ENCODE data around the gene ADAMTSL2. TPM values are rescaled to one million over a fixed set of nuclear protein-coding genes. Genes with fewer than 3 reads are reported as not detected.

The ADAMTSL2 gene
- total RNA-seq, 2 experiments from 2014 or later = 0.11 to 0.25 TPM

DNA sequence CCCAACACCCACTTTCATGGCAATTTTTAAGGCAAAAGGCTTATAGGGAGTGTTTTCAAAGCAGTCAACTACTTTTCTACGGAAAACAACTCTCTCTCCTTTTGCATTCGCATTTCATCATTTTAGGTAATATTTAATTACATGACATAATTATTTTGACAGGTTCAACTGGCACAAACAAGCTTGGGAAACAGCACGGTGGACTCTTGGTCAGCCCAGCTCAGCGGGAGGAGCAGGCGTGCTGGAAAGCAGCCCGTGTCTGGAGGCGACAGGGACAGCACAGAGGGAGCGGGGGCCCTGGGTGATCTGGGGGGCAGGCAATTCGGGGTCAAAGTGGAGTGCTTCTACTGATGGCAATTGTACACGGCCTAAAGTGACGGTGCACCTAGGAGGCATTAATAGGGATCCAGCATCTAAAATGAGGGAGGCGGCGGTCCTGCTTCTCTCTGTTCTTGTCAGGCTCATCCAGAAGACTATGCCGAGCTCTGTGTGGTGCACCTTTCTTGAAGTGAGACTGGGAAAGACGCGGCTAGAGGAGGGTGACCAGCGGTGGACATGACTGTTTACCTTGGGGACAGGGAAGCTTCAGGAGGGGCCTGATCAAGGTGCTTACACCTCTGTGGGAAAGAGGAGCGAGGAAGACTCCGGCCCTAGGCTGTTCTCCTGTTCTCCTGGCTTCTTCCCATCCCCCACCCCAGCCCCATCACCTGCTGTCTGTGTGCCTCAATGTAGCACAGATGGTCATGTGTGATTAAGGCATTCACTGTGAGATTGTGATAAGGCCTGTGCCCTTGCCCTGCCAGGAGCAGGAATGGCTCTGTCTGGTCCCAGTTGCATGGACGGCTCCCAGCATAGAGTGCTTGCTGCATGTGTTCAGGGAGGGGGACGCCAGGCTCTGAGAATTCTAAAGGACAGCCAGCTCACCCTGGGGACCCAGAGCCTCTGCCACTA is 13.1 kb upstream of the ADAMTSL2 start:
- POLR2A ChIA-PET = interaction anchor here (0.6 kb wide), 1 partner anchor 979 kb away, joined by 3 read pairs; no protein-coding TSS in a partner anchor
- Mint-ChIP-seq H3K4me3 (no peak overlapping the region), H3K4me1 (ENCODE audit: low read depth) (peaks cover 1% of the 10 kb centered on the region), H3K27ac (no peak overlapping the region), H3K9me3 (no peaks in the 10 kb centered on the region), H3K27me3 (no peaks in the 10 kb centered on the region), H3K36me3 (ENCODE audit: low read depth) (no peaks in the 10 kb centered on the region)
- CTCF ChIA-PET = no interaction called here
- intact Hi-C loops (cut with micrococcal nuclease) = no loop called here
- no peak for DNase-seq
- TF ChIP-seq, protein P1, sequence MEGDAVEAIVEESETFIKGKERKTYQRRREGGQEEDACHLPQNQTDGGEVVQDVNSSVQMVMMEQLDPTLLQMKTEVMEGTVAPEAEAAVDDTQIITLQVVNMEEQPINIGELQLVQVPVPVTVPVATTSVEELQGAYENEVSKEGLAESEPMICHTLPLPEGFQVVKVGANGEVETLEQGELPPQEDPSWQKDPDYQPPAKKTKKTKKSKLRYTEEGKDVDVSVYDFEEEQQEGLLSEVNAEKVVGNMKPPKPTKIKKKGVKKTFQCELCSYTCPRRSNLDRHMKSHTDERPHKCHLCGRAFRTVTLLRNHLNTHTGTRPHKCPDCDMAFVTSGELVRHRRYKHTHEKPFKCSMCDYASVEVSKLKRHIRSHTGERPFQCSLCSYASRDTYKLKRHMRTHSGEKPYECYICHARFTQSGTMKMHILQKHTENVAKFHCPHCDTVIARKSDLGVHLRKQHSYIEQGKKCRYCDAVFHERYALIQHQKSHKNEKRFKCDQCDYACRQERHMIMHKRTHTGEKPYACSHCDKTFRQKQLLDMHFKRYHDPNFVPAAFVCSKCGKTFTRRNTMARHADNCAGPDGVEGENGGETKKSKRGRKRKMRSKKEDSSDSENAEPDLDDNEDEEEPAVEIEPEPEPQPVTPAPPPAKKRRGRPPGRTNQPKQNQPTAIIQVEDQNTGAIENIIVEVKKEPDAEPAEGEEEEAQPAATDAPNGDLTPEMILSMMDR (IDR thresholded peaks at IDR 0.05) = no peak
- no peak for ATAC-seq

DNA sequence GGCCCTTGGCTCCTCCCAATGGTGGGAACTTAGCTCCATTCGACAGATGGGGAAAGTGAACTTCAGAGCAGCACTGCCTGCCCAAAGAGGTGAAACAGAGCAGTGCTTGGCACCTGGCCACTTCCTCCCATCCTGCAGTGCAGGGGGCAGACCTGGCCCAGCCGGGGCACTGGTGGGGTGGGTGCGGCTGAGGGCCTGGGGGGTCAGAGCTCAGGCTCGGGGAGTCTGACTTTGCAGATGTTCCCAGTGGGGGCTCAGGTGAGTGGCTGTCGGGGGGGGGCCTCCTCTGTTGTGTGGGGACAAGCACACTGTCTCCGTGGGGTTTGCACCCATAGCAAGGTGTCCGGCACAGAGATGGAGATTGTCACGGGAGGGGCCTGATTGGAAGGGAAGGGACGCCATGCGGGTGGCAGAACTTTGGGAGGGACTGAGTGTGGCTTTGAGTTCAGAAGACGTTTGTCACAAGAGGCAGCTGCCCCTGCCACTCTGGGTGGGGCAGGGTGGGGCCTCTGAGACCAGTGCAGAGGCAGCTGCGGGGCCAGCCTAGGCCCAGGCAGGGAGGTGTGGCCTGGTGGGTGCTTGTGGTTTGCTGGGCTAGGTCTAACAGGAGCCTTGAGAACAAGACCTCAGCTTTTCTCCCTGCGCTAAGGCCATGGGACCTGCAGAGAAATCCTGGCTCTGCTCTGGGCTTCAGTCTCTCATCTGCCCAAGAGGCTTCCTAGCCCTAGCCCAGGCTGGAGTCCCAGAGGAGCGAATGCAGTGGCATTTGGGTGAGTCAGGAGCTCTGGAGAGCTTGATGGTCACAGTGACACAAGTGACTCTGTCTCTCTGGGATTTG is 12.2 kb upstream of the ADAMTSL2 start:
- intact Hi-C loops (cut with micrococcal nuclease) = no loop called here

DNA sequence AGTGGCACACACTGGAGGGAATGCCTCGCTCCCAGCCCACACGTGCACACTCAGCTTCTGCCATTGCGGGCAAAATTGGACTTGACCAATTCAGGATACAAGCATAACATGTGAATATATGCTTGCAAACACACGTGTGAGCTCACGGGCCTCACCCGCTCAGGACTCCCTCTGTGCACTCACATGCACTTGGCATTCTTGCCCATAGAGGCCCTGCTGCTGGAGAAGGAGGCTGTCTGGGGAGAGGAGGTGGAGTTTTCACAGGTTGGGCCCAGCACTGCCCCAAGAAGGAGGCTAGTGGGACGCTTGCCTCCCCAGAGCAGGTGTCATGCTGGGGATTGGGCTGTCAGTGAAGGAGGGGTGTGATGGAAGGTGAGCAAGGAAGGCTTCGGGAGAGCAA is 11.4 kb upstream of the ADAMTSL2 start:
- intact Hi-C loops (cut with micrococcal nuclease) = no loop called here
- no peak overlapping the region for H3K27ac Mint-ChIP-seq
- TF ChIP-seq, protein P1 (IDR thresholded peaks at IDR 0.05) = no peak
- peaks cover 5% of the 10 kb centered on the region for H3K4me1 Mint-ChIP-seq (ENCODE audit: low read depth)
- H3K4me3 Mint-ChIP-seq = no peak overlapping the region
- H3K36me3 Mint-ChIP-seq (ENCODE audit: low read depth) = no peaks in the 10 kb centered on the region
- H3K27me3 Mint-ChIP-seq = no peaks in the 10 kb centered on the region
- ATAC-seq (no peak), DNase-seq (no peak)
- ChIA-PET POLR2A (interaction anchor here (1.2 kb wide), 1 partner anchor 12 kb away, joined by 3 read pairs; the partner anchor contains the start of gene ADAMTSL2), CTCF (no interaction called here)
- H3K9me3 Mint-ChIP-seq = no peaks in the 10 kb centered on the region

More for the DNA sequence above, 12.2 kb upstream of the ADAMTSL2 start:
- no peak for ATAC-seq
- no peak overlapping the region for H3K27ac Mint-ChIP-seq
- ChIA-PET CTCF (no interaction called here), POLR2A (interaction anchor here (0.6 to 1.2 kb wide), 2 partner anchors 13 to 978 kb away, joined by 3 read pairs; partner anchors contain the start of gene ADAMTSL2)
- no peaks in the 10 kb centered on the region for H3K27me3 Mint-ChIP-seq
- peaks cover 5% of the 10 kb centered on the region for H3K4me1 Mint-ChIP-seq (ENCODE audit: low read depth)
- H3K36me3 Mint-ChIP-seq (ENCODE audit: low read depth) = no peaks in the 10 kb centered on the region
- H3K9me3 Mint-ChIP-seq = no peaks in the 10 kb centered on the region
- TF ChIP-seq, protein P1 (IDR thresholded peaks at IDR 0.05) = no peak
- DNase-seq = no peak
- no peak overlapping the region for H3K4me3 Mint-ChIP-seq

DNA sequence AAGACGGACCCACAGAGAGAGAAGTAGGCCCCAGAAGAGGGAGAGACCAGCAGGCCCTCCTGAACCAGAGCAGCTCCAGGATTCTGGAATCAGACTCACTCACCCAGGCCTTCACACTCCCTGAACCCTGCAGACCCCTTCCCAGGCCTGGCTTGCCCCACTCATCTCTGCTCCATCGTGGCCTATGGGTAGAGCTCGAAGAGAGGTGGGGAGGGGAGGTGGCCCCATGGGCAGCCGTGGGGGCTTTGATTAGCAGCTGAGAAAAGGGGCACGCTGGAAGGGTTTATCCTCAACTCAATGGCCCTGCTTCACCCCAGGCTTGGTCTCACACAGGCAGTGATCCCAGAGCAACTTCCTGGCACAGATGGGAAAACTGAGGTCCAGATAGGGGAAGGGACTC is 10.4 kb upstream of the ADAMTSL2 start:
- H3K4me1 Mint-ChIP-seq (ENCODE audit: low read depth) = peaks cover 5% of the 10 kb centered on the region
- TF ChIP-seq, protein P1 (IDR thresholded peaks at IDR 0.05) = no peak
- no peaks in the 10 kb centered on the region for H3K27me3 Mint-ChIP-seq
- DNase-seq (no peak), ATAC-seq (no peak)
- intact Hi-C loops (cut with micrococcal nuclease) = no loop called here
- no peaks in the 10 kb centered on the region for H3K36me3 Mint-ChIP-seq (ENCODE audit: low read depth)
- H3K9me3 Mint-ChIP-seq = no peaks in the 10 kb centered on the region
- CTCF ChIA-PET = no interaction called here
- POLR2A ChIA-PET = interaction anchor here (0.7 kb wide), 1 partner anchor 279 kb away, joined by 3 read pairs; no protein-coding TSS in a partner anchor
- H3K4me3 Mint-ChIP-seq = no peak overlapping the region
- no peak overlapping the region for H3K27ac Mint-ChIP-seq

Measured in activated CD8-positive, alpha-beta T cell treated with anti-CD3 and anti-CD28 coated beads for 36 hours (primary cell).